EL (cell line): ENCODE results near the gene NFATC3.
A peak's percentile ranks its signal among the peaks of the same experiment; 100 is the strongest.

Experiments used
- DNase-seq: peaks from one replicate; pipeline ENCODE4 v3.0.0-alpha.2; 2016

Gene NFATC3

DNA sequence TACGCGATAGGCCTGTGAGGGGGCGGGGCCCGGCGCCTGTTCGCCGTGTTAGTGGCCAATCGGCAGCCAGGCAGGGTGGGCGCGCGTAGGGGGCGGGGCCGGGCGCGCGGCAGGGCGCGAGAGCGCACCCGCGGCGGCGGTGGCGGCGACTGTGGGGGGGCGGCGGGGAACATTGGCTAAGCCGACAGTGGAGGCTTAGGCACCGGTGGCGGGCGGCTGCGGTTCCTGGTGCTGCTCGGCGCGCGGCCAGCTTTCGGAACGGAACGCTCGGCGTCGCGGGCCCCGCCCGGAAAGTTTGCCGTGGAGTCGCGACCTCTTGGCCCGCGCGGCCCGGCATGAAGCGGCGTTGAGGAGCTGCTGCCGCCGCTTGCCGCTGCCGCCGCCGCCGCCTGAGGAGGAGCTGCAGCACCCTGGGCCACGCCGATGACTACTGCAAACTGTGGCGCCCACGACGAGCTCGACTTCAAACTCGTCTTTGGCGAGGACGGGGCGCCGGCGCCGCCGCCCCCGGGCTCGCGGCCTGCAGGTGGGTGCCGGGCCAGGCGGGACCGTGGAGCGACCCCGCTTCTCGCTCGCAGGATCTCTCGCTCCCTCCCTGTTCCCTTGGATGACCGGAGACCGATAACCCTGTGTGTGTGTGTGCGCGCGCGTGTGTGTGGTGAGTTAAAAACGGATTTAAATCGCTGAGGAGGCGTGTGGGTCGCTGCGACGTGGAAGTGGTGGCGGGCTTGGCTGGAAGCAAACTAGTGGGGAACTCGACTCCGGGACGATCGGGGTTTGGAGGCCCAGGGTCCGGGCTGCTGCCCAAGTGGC, at the start of gene NFATC3:
TSS of gene NFATC3 (plus strand) at position 112 of the 813 bp plus-strand sequence. CDS start at position 424, 312 bp downstream.
- peak; percentile 97 for DNase-seq

DNA sequence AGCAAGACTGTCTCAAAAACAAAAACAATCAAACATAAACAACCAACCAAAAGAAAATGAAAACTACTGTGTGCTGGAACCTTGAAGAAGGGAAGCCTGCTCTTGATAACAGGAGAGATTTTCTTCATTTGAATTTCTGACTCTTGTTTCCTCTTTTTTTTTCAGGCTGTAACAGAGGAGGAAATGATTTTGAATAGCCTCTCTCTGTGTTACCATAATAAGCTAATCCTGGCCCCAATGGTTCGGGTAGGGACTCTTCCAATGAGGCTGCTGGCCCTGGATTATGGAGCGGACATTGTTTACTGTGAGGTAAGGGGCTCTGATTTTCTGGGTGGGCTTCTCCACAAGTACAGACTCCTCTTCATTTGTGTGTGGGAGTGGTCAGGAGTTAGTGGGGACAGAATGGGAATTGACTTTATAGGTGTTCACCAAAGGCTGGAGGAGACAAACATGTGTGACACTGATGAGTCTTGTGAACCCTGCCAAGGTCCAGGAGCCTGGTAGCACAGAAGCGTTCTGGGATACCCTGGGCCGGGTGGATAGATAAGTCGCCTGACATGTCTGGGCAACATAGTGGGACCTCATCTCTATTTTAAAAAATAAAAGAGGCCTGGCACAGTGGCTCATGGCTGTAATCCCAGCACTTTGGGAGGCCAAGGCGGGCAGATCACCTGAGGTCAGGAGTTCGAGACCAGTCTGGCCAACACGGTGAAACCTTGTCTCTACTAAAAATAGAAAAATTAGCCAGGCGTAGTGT, 47.2 kb upstream of the NFATC3 start:
- no peak for DNase-seq

DNA sequence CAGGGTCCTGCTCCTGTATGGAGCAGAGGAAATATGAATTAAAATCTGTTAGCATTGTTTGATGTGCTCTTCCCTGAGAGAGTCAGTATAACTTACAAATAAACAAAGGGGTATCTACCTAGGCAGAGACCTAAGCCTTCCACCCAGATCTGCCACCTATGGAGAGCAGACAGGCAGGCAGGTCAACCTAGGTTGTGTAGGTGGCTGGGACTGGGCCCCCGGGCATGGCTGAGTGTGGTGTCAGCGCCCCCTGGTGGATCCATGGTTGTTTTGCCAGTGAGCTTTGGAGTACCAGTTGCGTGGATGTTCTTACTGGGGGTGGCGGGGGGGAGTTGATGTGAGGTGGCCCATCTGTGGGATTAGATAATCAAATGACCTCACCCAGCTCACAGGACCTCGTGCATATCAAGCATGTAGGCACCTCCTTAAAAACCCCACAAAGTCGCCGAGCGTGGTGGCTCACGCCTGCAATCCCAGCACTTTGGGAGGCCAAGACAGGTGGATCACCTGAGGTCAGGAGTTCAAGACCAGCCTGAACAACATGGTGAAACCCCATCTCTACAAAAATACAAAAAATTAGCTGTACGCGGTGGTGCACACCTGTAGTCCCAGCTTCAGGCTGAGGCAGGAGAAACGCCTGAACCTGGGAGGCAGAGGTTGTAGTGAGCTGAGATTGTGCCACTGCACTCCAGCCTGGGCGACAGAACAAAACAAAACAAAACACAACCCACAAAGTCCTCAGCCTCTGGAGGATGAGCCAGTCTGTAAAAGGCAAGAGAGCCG, 44.5 kb upstream of the NFATC3 start:
- peak; percentile 70 for DNase-seq

DNA sequence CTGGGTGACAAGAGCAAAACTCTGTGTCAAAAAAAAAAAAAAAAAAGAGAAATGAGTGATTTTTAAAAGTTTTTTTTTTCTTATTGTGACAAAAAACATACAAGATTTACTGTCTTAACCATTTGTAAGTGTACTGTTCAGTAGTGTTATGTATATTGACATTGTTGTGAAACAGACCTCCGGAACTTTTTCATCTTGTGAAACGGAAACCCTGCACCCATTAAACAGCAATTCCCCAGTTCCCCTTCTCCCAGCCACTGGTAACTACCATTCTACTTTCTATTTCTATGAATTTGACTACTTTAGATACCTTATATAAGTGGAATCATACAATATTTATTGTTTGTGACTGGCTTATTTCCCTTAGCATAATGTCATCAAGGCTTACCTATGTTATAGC, 43.4 kb upstream of the NFATC3 start:
- DNase-seq = no peak

DNA sequence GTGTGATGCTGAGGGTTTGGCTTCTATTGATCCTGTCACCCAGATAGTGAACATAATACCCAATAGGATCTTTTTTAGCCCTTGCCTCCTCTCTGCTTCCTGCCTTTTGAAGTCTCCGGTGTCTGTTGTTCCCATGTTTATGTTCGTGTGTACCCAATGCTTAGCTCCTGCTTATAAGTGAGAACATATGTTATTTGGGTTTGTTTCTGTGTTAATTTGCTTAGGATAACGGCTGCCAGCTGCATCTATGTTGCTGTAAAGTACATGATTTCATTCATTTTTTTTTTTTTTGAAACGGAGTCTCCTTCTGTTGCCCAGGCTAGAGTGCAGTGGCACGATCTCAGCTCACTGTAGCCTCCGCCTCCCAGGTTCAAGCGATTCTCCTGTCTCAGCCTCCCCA, 39.1 kb upstream of the NFATC3 start:
- no peak for DNase-seq

DNA sequence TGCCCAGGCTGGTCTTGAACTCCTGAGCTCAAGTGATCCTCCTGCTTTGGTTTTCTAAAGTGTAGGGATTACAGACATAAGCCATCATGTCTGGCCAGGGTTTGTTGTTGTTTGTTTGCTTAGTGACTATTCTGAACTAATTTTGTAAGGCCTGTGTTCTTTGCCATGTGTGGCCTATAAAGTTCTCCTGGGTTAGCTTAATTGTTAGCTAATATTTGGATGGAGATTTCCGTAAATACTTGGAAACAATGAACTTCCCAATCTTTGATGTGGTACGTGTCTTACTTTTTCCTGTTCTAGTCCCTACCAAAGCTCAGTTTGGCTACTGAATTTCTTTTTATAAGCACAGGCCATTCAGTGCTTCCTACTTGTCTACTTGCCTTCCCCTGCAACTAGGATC, 37.2 kb upstream of the NFATC3 start:
- DNase-seq = no peak

DNA sequence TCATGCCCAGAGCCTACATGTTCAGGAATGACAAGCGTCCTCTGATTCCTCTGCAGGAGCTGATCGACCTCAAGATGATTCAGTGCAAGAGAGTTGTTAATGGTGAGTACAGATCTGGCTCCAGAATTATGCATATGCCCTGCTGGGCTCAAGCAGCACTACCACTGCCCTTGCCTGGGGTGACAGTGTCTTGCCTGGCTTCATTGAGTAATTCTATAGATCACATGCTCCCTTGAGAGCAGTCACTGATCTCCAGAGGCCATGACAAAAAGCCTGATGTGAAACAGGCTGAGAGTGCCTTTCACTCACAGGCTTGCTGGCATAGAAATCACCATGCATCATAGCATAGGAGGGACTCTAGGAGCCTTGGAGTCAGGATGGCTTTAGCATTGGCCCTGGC, 35.7 kb upstream of the NFATC3 start:
- no peak for DNase-seq

DNA sequence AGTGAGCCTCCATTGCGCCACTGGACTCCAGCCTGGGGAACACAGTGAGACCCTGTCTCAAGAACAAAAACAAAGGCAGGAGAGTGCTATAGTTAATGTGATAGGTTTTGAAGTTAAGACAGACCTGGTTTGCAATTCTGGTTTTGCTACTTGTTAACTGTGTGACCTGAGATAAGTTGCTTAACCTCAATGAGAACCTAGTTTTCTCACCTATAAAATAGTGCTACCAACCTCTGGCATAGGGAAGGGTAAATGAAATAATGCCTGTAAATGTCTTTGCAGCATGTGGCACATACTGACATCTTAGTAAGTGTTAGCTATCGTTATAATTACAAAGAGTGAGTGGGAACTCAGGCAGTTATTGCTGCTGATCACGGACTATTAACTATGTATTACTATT, 29.8 kb upstream of the NFATC3 start:
- DNase-seq = no peak

DNA sequence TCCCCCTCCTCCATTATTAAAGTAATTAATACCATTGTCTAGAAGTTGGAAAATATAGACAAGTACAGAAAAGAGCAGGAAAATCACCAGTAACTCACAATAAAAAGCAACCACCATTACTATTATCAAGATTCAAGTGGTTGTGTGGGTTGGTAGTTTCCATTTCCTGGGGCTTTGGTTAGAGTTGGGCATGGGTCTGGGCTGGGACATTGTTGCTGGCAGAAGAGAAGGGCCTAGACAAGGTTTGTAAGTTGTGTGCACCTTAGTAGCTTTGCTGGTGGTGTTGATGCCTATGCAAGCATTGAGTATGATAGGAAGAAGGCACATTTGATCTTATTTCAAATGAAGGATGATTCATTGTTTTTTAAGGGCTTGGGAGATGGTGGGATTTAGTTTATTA, 25.4 kb upstream of the NFATC3 start:
- no peak for DNase-seq

DNA sequence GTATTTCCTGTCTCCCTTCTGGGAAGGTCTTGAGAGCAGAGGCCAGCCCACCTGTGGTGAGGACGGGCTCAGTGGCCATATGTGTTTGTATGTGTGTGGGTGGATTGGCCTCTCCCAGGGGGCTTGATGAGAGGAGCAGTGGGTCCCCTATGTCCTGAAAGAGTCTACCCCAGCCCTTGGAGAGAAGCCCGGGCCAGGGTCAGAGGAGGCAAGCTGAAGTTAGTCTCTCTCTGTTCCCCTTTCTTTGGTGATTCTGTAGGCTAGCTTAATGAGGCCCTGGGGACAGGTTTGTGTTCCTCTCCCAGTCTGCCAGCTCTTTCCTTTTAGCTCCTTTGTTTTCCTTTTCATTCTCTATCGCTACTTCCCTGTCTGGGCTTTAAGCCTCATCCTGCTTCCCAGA, 23.8 kb upstream of the NFATC3 start:
- no peak for DNase-seq

DNA sequence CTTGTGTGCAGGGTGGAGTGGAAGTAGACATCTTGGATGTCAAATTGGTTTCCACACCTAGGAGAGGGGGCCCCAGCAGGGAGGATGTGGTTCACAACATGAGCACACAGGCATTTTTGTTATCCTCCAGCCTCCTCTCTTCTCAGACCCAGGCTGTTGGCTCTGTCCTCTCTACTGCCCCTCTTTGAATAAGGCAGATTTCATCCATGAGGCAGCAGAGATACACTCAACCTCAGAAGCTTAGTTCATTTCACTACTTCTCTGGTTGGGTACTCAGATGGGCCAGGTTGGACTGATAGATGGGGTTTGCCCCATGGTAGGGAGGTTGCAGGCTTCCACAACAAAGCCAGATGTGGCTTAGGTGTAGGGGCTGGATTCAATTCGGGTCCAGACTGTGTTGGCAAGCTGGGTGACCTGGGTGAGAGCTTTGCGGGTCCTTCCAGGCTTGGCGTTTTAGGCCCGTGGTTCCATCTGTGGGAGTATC, 22.2 kb upstream of the NFATC3 start:
- DNase-seq = no peak

DNA sequence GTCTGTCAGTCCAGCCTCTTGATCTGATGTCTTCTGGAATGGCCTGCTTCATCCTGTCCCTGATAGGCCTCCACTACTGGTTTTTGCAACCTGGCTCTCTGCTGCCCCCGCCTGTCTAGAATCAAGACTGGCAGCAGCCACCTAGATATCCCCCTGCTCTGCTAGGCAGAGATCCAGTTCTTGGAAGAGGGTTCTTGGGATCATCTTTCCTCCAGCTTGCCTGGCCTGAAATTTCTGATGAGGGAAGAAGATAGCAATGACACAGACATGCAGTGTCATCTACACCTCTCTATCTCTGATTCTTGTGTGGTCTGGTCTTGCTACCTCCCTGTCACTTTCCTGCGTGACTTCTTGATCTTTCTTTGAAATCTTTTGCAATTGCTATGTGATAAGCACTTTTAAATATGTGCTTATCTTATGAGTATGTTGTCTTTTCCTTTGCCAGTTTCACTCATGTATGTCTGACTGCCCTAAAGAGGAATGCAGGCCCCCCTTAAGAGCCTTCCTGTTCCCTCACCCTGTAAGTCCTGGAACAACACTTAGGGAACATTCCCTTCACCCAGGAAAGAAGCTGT, 20.3 kb upstream of the NFATC3 start:
- peak; percentile 86 for DNase-seq

DNA sequence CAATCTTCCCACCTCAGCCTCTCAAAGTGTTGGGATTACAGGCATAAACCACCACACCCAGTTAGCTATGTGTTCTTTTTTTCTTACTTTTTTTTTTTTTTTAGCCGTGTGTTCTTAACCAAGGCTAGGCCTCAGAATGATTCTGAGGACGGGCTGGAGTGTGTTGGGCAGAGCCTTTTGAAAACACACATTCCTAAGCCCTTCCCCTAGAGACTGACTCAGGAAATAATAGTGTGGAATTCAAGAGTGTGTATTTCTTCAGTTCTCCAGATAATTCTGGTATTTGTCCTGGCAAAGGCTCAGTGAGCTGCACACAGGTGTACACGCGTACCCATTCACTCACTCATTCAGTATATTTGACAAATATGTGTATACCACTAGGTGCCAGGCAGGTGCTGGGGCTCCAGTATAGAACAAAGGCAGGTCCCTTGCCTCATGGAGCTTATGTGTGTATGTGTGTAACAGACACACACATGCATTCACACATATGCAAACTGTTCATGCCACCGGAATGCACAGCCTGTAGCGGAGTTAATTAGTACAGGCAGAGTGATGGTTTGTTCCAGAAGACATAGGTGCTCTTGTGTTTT, 19.4 kb upstream of the NFATC3 start:
- DNase-seq = peak; percentile 72

DNA sequence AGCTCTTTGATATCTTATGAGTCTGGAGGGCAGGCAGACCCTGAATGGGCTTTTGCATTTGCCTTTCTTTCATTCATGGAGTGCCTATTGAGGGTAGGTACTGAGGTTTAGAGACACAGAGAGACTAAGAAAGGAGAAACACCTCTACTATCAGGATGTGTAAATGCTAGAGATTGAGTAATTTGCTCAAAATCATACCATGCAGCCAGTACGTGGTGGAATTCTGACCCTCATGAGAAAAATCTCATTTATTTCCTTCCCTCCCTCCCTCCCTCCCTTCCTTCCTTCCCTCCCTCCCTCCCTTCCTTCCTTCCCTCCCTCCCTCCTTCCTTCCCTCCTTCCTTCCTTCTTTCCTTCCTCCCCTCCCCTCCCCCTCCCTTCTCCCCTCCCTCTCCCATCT, 18.4 kb upstream of the NFATC3 start:
- no peak for DNase-seq

DNA sequence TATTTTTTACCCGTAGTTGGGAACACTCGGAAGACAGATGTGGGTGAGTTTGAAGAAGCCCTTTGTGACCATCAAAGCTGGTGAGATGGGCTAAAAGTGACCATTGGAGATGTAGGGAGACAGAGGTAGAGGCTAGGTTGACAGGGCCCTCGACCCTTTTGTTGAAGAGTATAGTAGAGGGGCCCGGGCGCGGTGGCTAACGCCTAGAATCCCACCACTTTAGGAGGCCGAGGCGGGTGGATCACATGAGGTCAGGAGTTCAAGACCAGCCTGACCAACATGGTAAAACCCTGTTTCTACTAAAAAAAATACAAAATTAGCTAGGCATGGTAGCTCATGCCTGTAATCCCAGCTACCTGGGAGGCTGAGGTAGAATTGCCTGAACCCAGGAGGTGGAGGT, 16.2 kb upstream of the NFATC3 start:
- no peak for DNase-seq

DNA sequence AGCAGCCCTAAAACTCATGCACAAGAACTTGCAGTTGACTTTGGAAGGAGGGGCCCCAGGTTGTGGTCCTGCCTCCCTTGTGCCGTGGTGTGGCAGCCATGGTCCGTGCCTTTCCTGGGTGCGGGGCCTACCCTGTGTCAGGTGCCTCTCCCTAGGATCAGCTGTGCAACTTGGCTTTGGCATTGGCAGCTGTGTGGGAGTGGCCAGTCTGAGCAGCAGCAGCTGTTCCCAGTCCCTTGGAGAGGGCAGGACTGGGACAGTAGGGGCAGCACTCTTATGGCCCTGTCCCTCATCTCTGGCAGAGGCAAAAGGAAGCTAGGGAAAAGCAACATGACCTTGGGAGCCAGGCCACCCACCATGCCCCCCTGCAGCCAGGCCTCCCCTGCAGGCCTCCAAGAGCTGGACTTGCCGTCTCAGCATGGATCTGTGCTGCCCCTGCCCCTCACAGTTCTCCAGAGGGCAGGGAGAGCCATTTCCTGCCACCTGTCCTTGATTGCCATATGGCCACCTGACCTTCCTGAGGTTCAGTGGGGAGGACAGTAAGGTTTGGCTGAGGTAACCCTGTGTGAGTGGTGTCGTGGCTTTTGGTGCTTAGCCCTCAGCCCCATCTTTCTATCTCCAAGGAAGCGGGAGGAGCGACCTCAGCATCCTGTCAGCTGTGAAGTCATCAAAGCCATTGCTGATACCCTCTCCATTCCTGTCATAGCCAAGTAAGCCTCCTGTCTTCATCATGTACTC, 15.5 kb upstream of the NFATC3 start:
- no peak for DNase-seq

DNA sequence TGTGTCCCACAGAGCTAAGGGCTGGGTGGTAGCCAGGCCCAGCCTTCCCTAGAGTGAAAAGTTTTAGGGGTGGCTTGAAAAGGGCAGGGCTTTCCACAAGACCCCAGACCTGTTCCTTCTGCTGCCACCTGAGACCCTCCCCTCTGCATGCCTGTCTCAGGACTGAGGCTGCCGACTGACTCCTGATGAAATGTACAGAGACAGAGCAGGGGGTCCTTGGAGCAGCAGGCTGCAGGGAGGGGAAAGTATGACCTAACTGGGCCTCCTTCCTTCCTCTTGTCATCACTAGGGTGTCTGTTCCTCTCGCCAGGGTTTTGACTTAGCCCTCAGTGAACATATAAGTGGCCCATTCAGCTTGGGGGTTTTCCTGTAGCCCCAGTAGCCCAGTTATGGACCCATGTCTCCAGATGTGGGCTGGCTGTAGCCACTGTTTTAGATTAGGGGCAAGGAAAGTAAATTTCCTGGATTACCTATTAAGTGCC, 14.9 kb upstream of the NFATC3 start:
- no peak for DNase-seq

DNA sequence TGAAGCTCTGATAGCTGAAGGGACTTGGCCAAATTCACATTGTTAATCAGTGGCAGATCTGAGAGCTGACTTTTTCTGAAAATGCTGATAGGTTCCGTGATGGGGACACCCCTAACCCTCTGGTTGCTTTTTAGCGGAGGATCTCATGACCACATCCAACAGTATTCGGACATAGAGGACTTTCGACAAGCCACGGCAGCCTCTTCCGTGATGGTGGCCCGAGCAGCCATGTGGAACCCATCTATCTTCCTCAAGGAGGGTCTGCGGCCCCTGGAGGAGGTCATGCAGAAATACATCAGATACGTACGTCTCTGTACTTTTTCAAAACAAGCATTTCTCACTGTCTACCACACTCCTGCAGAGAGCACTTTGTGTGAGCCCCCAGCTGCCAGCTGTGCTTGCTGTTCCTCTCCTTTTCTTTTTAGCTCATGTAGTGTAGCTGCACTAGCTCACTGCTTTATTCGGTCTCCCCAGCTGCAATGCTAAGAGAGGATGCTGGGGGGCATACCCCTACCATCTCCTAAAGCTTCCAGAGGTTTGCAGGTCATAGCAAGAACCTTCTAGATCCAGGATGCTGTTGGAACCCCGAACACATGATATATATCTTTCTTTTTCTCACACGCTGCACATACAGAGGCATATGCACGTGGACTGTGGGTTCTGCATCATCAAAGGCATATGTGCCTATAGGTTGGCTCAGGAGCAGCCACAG, 14.2 kb upstream of the NFATC3 start:
- DNase-seq = no peak

DNA sequence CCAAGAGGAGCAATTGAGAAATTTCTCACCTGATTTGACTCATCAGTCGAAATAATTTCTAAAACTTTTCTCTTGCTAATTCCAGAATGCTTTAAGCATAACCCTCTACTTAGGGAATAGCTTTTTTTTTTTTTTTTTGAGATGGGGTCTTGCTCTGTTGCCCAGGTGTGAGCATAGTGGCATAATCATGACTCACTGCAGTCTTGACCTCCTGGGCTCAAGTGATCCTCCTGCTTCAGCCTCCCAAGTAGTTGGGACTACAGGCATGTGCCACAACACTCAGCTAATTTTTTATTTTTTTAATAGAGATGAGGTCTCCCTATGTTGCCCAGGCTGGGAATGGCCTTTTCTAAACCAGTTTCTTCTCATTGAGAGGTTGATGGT, 13.7 kb upstream of the NFATC3 start:
- no peak for DNase-seq

DNA sequence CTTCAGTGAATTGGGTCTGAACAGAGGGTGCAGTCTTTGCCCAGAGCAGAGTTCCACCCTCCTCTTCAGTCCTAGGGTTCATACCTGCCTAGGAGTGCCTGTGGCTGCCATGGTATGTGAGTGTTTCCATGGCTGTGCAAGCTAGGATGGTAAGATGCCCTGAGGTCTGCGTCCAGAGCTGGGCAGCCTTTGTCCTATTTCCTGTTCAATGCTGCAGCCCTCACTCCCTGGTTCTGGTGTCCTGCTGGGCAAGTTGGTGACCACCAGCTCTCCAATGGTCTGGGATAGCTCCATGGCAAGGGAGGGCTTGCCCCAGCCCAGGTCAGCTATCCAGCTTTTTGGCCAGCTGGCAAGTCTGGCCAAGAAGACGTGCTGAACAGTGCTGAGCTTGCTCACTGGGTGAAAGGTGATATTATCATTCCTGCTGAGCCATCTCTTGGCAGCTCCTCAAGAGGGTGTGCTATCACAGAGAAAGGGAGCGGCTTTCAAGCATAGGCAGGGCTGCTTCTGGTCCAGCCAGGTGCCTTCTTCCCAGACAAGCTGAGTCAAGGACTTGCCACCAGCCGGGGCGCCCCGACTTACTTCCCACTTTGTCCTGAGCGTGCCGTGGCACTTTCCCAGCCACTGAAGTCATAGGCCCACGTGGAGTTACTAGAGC, 13.0 kb upstream of the NFATC3 start:
- peak; percentile 76 for DNase-seq
